Thoracic aorta (tissue), 2 donors: ENCODE results near the gene SYT11. TPM values are rescaled to one million over a fixed set of nuclear protein-coding genes. Genes with fewer than 3 reads are reported as not detected.
"Not testable (repeated sequence)": the region's sequence is repeated elsewhere in the genome, so short reads cannot be mapped to it uniquely, and the experiment has no call there.

Experiments
- ATAC-seq: fragments of 150-250 bp; one replicate; pipeline ENCODE4 v1.8.0; 2017; ENCODE audit warnings: low read depth; ENCODE audit not compliant: insufficient number of reproducible peaks, low FRiP score
- DNase-seq: peaks from one replicate; pipeline ENCODE4 v3.0.0-alpha.2; 2020; ENCODE audit warnings: low spot score
- H3K27ac ChIP-seq, 2 donors: fragments of 200-600 bp; sonication (generic); 1 replicate in 1 of 2; 2 replicates in 1 of 2; pipeline ENCODE4 v1.5.1; 2016; ENCODE audit warnings: mild to moderate bottlenecking in 2 of 2, moderate library complexity in 2 of 2
- H3K27me3 ChIP-seq: fragments of 200-600 bp; sonication (generic); replicated peaks from 2 replicates; pipeline ENCODE4 v1.6.0; 2016; ENCODE audit warnings: mild to moderate bottlenecking; ENCODE audit not compliant: insufficient read depth
- H3K36me3 ChIP-seq: fragments of 200-600 bp; sonication (generic); one replicate; pipeline ENCODE4 v1.5.1; 2016
- H3K4me1 ChIP-seq, 2 donors: fragments of 200-600 bp; sonication (generic); 1 replicate in 1 of 2; 2 replicates in 1 of 2; pipeline versions ENCODE4 v1.5.1 to v1.6.0; 2016; ENCODE audit warnings: low read depth in 2 of 2, mild to moderate bottlenecking in 1 of 2; ENCODE audit not compliant: control insufficient read depth in 1 of 2
- H3K4me3 ChIP-seq: fragments of 200-600 bp; sonication (generic); 2 replicates; pipeline ENCODE4 v1.5.1; 2016; ENCODE audit warnings: mild to moderate bottlenecking
- H3K9me3 ChIP-seq: fragments of 200-600 bp; sonication (generic); 2 replicates; pipeline ENCODE4 v1.5.1; 2016
- total RNA-seq, 2 donors: library from RNA; depleted of rRNA; stranded (reverse); fragments of >200 nt; gene quantifications; one replicate each; pipeline versions ENCODE4 v1.1.0 to v1.2.3, GENCODE V29; 2016
- TF ChIP-seq, protein P1 (sequence below): fragments of 200-600 bp; sonication (generic); IDR thresholded peaks from one replicate; pipeline ENCODE4 v1.5.1; 2019; ENCODE audit warnings: antibody characterized with exemption

Gene SYT11
- total RNA-seq, 2 donors from 2014 or later, result 49.5 to 62.4 TPM

- DNase-seq, result no peak
- TF ChIP-seq, protein P1, sequence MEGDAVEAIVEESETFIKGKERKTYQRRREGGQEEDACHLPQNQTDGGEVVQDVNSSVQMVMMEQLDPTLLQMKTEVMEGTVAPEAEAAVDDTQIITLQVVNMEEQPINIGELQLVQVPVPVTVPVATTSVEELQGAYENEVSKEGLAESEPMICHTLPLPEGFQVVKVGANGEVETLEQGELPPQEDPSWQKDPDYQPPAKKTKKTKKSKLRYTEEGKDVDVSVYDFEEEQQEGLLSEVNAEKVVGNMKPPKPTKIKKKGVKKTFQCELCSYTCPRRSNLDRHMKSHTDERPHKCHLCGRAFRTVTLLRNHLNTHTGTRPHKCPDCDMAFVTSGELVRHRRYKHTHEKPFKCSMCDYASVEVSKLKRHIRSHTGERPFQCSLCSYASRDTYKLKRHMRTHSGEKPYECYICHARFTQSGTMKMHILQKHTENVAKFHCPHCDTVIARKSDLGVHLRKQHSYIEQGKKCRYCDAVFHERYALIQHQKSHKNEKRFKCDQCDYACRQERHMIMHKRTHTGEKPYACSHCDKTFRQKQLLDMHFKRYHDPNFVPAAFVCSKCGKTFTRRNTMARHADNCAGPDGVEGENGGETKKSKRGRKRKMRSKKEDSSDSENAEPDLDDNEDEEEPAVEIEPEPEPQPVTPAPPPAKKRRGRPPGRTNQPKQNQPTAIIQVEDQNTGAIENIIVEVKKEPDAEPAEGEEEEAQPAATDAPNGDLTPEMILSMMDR, result no peak
- no peak overlapping the region for H3K27ac ChIP-seq
- peaks cover 81% of the 10 kb centered on the region for H3K36me3 ChIP-seq
- no peaks in the 10 kb centered on the region for H3K27me3 ChIP-seq
- no peak for ATAC-seq
- no peak overlapping the region for H3K4me3 ChIP-seq
- peaks cover 0 to 8% of the 10 kb centered on the region in 2 donors for H3K4me1 ChIP-seq
- H3K9me3 ChIP-seq, result no peaks in the 10 kb centered on the region
Observed at GRCh38 chr1:155918660-155919059, 59.3 kb downstream of the SYT11 start.

DNA sequence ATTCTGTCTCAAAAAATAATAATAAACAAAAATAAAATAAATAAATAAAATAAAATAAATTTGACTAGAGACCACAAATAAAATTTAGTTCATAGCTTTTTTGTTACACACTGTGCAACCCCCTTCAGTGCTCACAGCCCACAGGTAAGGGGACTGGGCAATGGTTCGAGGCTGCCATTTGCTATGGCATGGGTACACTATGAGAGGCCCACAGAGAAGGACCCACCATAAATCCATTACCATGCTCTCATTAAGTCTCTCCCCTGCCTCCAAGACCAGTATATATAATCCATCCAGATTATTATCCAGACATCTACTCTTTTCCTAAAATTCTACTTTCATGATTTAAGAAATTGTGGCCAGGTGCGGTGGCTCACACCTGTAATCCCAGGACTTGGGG, 60.4 kb downstream of the SYT11 start:
- Histone ChIP-seq H3K4me3 (no peak overlapping the region), H3K9me3 (no peaks in the 10 kb centered on the region), H3K36me3 (peaks cover 80% of the 10 kb centered on the region), H3K4me1 (peaks cover 0 to 8% of the 10 kb centered on the region in 2 donors), H3K27me3 (no peaks in the 10 kb centered on the region), H3K27ac (no peak overlapping the region)
- DNase-seq (no peak), ATAC-seq (no peak)
- TF ChIP-seq, protein P1, result no peak

GRCh38 chr1:155920717-155921116, 61.4 kb downstream of the SYT11 start:
- Histone ChIP-seq H3K4me1 (peaks cover 0 to under 1% of the 10 kb centered on the region in 2 donors), H3K27ac (no peak overlapping the region), H3K27me3 (no peaks in the 10 kb centered on the region), H3K36me3 (peaks cover 81% of the 10 kb centered on the region), H3K9me3 (no peaks in the 10 kb centered on the region), H3K4me3 (no peak overlapping the region)
- ATAC-seq, result no peak
- TF ChIP-seq, protein P1, result no peak
- no peak for DNase-seq

DNA sequence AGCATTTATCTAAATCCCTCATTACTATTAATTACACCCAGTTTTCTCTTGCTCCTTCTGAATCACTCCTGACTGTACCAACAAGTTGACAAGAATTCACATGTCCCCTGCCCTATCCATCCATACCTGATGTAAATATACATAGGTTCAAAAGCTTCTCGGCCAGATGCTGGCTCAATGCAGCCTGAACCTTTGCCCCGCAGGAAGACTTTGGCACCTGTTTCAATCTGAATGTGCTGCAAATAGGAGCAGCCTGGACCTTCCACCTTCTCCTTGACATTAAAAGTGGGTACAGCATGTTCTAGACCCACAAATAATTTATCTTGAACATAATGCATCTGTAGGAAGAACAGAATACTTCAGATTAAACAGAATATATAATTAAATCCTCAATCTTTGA, 66.1 kb downstream of the SYT11 start:
- H3K36me3 ChIP-seq, result peaks cover 78% of the 10 kb centered on the region
- ATAC-seq, result no peak

GRCh38 chr1:155929057-155929456, 69.7 kb downstream of the SYT11 start:
- no peak overlapping the region for H3K27ac ChIP-seq
- no peak overlapping the region for H3K4me3 ChIP-seq
- H3K4me1 ChIP-seq, result peaks cover 37 to 39% of the 10 kb centered on the region in 2 donors
- no peaks in the 10 kb centered on the region for H3K27me3 ChIP-seq
- DNase-seq, result no peak
- ATAC-seq, result no peak
- peaks cover 70% of the 10 kb centered on the region for H3K36me3 ChIP-seq
- H3K9me3 ChIP-seq, result no peaks in the 10 kb centered on the region
- TF ChIP-seq, protein P1, result no peak

More for the DNA sequence above, 66.1 kb downstream of the SYT11 start:
- TF ChIP-seq, protein P1, result no peak
- Histone ChIP-seq H3K27me3 (no peaks in the 10 kb centered on the region), H3K4me1 (peaks cover 5 to 6% of the 10 kb centered on the region in 2 donors), H3K27ac (no peak overlapping the region), H3K4me3 (no peak overlapping the region), H3K9me3 (no peaks in the 10 kb centered on the region)
- no peak for DNase-seq

GRCh38 chr1:155930725-155931124, 71.4 kb downstream of the SYT11 start:
- H3K27ac ChIP-seq, result peak overlapping the region in 1 of 2 donors; percentile 42
- not testable (repeated sequence) for DNase-seq
- peaks cover 60% of the 10 kb centered on the region for H3K36me3 ChIP-seq

More at GRCh38 chr1:155930725-155931124, 71.4 kb downstream of the SYT11 start:
- ATAC-seq, H3K27me3 ChIP-seq, H3K9me3 ChIP-seq: not testable (repeated sequence)
- H3K4me3 ChIP-seq, result peak overlapping the region; percentile 38
- H3K4me1 ChIP-seq, result peaks cover 37 to 45% of the 10 kb centered on the region in 2 donors
